HepG2 (cell line): ENCODE measurements around the gene ATP6V1F. TPM values are rescaled to one million over a fixed set of nuclear protein-coding genes. Genes with fewer than 3 reads are reported as not detected.

Experiments
- AGO2 ChIP-seq: fragments of 200-400 bp; formaldehyde crosslinking; optimal IDR thresholded peaks from 2 replicates; pipeline ENCODE3; 2017; ENCODE audit warnings: mild to moderate bottlenecking, low read depth, low read length, moderate library complexity
- HINFP ChIP-seq: sonication (generic); formaldehyde crosslinking; IDR thresholded peaks from 2 replicates; pipeline ENCODE4 v1.4.0; 2020; ENCODE audit warnings: low read depth, mild to moderate bottlenecking, missing genetic modification reagents
- KDM2A ChIP-seq: sonication (generic); formaldehyde crosslinking; IDR thresholded peaks from 2 replicates; pipeline ENCODE4 v1.4.0; 2020; ENCODE audit warnings: low read depth, missing genetic modification reagents, borderline replicate concordance
- PAF1 ChIP-seq: IDR thresholded peaks from 2 replicates; pipeline ENCODE4 v1.6.1; 2016; ENCODE audit warnings: missing genetic modification reagents, missing compliant biosample characterization
- SOX5 ChIP-seq: IDR thresholded peaks from 2 replicates; pipeline ENCODE4 v1.6.1; 2016; ENCODE audit warnings: borderline replicate concordance
- SP1 ChIP-seq, 2 experiments: fragments of 450-650 bp in 1 of 2; sonication (generic) in 1 of 2; formaldehyde crosslinking in 1 of 2; IDR thresholded peaks; 2 replicates each; pipeline versions ENCODE4 v1.4.0 to v1.6.1; 2016 to 2020; ENCODE audit warnings: missing genetic modification reagents in 1 of 2
- ZBTB46 ChIP-seq: sonication (generic); formaldehyde crosslinking; IDR thresholded peaks from 2 replicates; pipeline ENCODE4 v1.4.0; 2020; ENCODE audit warnings: mild to moderate bottlenecking, missing genetic modification reagents, borderline replicate concordance
- ZBTB7B ChIP-seq: sonication (generic); formaldehyde crosslinking; IDR thresholded peaks from 2 replicates; pipeline ENCODE4 v1.4.0; 2020; ENCODE audit warnings: missing genetic modification reagents
- ZNF121 ChIP-seq: sonication (generic); formaldehyde crosslinking; IDR thresholded peaks from 2 replicates; pipeline ENCODE4 v1.5.0; 2020; ENCODE audit warnings: mild to moderate bottlenecking, missing genetic modification reagents
- ZNF318 ChIP-seq: sonication (generic); formaldehyde crosslinking; IDR thresholded peaks from 2 replicates; pipeline ENCODE4 v1.4.0; 2020; ENCODE audit warnings: mild to moderate bottlenecking, missing genetic modification reagents
- ZNF501 ChIP-seq: sonication (generic); formaldehyde crosslinking; IDR thresholded peaks from 2 replicates; pipeline ENCODE4 v1.5.1; 2020; ENCODE audit warnings: mild to moderate bottlenecking, moderate library complexity, missing genetic modification reagents
- ZNF670 ChIP-seq: sonication (generic); formaldehyde crosslinking; IDR thresholded peaks from 2 replicates; pipeline ENCODE4 v1.8.0; 2022; ENCODE audit warnings: mild to moderate bottlenecking, missing genetic modification reagents, borderline replicate concordance
- polyA plus RNA-seq, 8 experiments: library from polyadenylated mRNA; depleted of rRNA in 3 of 8; stranded (reverse) in 7 of 8; unstranded in 1 of 8; fragments of >200 nt; fragmentation: Illumina TruSeq in 4 of 8; extraction: Trizol in 4 of 8; gene quantifications; 2 replicates each; pipeline versions ENCODE4 v1.2.1 to v1.2.3, GENCODE V29; 2011 to 2016; ENCODE audit warnings: low read depth in 4 of 8, missing spikeins in 1 of 8, mixed read lengths in 1 of 8; ENCODE audit not compliant: insufficient read depth in 1 of 8
- total RNA-seq, 5 experiments: library from RNA; depleted of rRNA; stranded (reverse); fragments of >200 nt; fragmentation: Illumina TruSeq; extraction: Trizol; gene quantifications; 2 replicates each; pipeline ENCODE4 v1.2.3, GENCODE V29; 2016; ENCODE audit warnings: low read depth in 1 of 5
- TF ChIP-seq, protein P1 (sequence below): sonication (generic); formaldehyde crosslinking; IDR thresholded peaks from 2 replicates; pipeline ENCODE4 v1.8.0; 2022; ENCODE audit warnings: missing genetic modification reagents, mild to moderate bottlenecking, borderline replicate concordance

ATP6V1F gene
- total and polyA plus RNA-seq, 2 of the 13 experiments (the other 11 are each of a cell fraction or from before 2014, with no cell fraction given) = 87.2 to 132 TPM

DNA sequence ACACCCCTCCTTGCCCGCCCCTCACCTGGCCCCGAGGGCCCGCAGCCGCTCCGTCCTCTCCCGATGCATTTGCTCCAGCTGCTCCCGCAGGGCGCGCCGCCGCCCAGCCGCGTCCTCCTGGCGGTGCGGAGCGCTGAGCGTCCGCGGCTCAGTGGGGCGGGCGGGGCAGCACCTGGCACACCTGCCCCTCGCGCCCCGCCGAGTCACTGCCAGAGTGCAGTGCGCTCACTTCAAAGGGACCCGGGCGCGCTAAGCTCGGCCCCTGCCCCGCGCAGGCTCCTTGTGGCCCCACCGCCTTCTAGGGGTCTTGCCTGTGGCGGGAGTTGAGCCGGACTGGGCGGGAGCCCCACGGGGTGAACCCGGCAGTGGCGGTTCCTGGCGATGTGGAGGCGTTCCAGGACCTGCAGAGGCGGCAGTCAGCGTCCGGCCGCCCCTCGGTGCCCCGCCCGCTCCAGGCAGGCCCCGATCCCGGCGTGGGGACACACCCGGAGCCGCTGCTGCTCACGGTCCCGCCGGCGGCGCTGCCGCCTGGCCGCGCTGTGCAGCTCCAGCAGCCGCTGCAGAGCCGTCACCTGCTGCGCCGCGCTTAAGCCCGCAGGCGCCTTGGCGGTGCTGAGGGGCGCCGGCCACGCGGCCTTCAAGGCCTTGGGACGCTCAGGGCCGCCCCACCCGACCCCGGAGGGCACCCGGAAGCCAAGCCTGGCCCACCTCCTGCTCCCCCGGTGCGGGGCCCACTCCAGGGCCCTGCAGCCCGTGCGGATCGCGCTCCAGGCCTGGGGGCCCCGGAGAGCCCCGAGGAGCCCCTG is 6.7 kb downstream of the ATP6V1F start (continued):
- TF ChIP-seq ZBTB46 (CRISPR knock-in tag) (no peak), HINFP (CRISPR knock-in tag) (peak; percentile 86), SP1 (IDR thresholded peaks at IDR 0.05) (no peak), SP1 (CRISPR knock-in tag; IDR thresholded peaks at IDR 0.05) (no peak), PAF1 (CRISPR knock-in tag) (no peak), ZNF121 (CRISPR knock-in tag) (peak; percentile 36; the same call in 1 of the 2 replicates), AGO2 (peak; percentile 65), ZNF318 (no peak), ZBTB7B (0 out of 2 replicates have a peak, but pooled peaks have one; percentile 26), SOX5 (CRISPR knock-in tag) (no peak), ZNF501 (0 out of 2 replicates have a peak, but pooled peaks have one; percentile 13), KDM2A (CRISPR knock-in tag) (peak; percentile 52; the same call in 1 of the 2 replicates), ZNF670 (CRISPR knock-in tag) (no peak)
- TF ChIP-seq, protein P1, sequence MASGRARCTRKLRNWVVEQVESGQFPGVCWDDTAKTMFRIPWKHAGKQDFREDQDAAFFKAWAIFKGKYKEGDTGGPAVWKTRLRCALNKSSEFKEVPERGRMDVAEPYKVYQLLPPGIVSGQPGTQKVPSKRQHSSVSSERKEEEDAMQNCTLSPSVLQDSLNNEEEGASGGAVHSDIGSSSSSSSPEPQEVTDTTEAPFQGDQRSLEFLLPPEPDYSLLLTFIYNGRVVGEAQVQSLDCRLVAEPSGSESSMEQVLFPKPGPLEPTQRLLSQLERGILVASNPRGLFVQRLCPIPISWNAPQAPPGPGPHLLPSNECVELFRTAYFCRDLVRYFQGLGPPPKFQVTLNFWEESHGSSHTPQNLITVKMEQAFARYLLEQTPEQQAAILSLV (CRISPR knock-in tag) = 0 out of 2 replicates have a peak, but pooled peaks have one; percentile 36
